ENCODE data around the gene DDX41.

Gene DDX41

DNA sequence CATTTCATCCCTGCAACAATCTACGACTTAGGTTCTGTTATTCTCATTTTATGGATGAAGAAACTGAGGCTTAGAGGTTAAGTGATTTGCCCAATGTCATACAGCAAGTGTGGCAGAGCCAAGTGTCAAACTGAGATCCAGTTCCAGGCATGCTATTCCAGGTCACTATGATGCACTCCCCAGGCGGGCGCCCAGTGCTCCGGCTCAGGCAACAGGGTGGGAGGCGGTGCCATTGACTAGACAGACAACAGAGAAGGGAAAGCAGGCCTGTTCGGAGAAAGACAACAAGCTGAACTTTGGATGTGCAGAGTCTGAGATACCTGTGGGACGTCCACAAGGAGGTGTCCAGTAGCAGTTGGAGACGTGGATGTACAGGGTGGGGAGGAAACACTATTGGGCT is 10.8 kb upstream of the DDX41 start:
- no peaks in the 10 kb centered on the region for H3K4me1 ChIP-seq (ENCODE audit: control insufficient read depth in 1 of 2, insufficient read depth in 1 of 2, low read depth in 1 of 2, low read length in 1 of 2)
- no peak overlapping the region for H3K4me3 ChIP-seq (ENCODE audit: low read depth in 1 of 2, low read length in 1 of 2)
- H3K36me3 ChIP-seq: peaks cover 98% of the 10 kb centered on the region
- no peaks in the 10 kb centered on the region for H3K27me3 ChIP-seq
- H3K9me3 ChIP-seq: no peaks in the 10 kb centered on the region
- H3K27ac ChIP-seq: no peak overlapping the region
- TF ChIP-seq, protein P1, sequence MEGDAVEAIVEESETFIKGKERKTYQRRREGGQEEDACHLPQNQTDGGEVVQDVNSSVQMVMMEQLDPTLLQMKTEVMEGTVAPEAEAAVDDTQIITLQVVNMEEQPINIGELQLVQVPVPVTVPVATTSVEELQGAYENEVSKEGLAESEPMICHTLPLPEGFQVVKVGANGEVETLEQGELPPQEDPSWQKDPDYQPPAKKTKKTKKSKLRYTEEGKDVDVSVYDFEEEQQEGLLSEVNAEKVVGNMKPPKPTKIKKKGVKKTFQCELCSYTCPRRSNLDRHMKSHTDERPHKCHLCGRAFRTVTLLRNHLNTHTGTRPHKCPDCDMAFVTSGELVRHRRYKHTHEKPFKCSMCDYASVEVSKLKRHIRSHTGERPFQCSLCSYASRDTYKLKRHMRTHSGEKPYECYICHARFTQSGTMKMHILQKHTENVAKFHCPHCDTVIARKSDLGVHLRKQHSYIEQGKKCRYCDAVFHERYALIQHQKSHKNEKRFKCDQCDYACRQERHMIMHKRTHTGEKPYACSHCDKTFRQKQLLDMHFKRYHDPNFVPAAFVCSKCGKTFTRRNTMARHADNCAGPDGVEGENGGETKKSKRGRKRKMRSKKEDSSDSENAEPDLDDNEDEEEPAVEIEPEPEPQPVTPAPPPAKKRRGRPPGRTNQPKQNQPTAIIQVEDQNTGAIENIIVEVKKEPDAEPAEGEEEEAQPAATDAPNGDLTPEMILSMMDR (IDR thresholded peaks at IDR 0.05): no peak

DNA sequence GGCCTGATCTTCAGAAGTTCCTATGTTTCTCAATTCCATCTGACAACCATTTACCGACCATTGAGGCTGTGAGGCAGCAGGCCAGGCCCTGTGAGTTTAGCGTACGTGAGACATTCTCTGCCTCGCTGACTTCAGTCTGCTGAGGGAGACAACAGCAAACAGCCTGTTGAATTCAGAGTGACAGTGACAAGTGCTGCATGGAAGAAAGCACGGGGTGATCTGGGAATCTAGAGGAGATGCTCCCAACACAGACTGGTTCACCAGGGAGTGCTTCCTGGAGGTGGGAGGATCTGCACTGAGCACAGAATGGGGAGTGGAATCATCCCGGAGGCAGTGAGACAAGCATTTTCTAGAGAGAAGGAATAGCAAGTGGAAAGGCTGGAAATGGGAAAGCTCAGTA is 10.0 kb upstream of the DDX41 start:
- no peaks in the 10 kb centered on the region for H3K27me3 ChIP-seq
- H3K9me3 ChIP-seq: no peaks in the 10 kb centered on the region
- TF ChIP-seq, protein P1 (IDR thresholded peaks at IDR 0.05): no peak
- H3K36me3 ChIP-seq: peaks cover 94% of the 10 kb centered on the region
- no peak overlapping the region for H3K4me3 ChIP-seq (ENCODE audit: low read depth in 1 of 2, low read length in 1 of 2)
- no peak overlapping the region for H3K27ac ChIP-seq
- no peaks in the 10 kb centered on the region for H3K4me1 ChIP-seq (ENCODE audit: control insufficient read depth in 1 of 2, insufficient read depth in 1 of 2, low read depth in 1 of 2, low read length in 1 of 2)

DNA sequence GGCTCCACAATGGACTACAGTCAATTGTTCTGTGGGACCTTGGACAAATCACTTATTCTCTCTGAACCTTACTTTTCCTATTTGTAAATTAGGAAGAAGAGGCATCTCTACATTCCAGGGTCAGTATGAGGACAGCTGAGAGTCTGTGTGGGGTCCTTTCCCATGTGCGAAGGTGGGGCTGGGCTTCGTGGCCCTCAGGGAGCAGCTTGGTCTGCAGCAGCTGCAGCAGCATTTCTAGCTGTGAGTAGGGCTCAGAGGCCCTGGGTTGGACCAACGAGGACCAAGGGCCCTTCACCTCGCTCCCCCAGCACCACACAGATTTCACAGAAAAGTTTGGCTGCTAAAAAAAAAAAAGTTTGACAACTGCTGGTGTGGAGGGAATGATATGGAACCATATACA is 9.4 kb upstream of the DDX41 start:
- H3K27me3 ChIP-seq: no peaks in the 10 kb centered on the region
- H3K4me1 ChIP-seq (ENCODE audit: control insufficient read depth in 1 of 2, insufficient read depth in 1 of 2, low read depth in 1 of 2, low read length in 1 of 2): no peaks in the 10 kb centered on the region
- peaks cover 94% of the 10 kb centered on the region for H3K36me3 ChIP-seq
- no peak overlapping the region for H3K4me3 ChIP-seq (ENCODE audit: low read depth in 1 of 2, low read length in 1 of 2)
- no peaks in the 10 kb centered on the region for H3K9me3 ChIP-seq
- TF ChIP-seq, protein P1 (IDR thresholded peaks at IDR 0.05): no peak
- H3K27ac ChIP-seq: no peak overlapping the region

DNA sequence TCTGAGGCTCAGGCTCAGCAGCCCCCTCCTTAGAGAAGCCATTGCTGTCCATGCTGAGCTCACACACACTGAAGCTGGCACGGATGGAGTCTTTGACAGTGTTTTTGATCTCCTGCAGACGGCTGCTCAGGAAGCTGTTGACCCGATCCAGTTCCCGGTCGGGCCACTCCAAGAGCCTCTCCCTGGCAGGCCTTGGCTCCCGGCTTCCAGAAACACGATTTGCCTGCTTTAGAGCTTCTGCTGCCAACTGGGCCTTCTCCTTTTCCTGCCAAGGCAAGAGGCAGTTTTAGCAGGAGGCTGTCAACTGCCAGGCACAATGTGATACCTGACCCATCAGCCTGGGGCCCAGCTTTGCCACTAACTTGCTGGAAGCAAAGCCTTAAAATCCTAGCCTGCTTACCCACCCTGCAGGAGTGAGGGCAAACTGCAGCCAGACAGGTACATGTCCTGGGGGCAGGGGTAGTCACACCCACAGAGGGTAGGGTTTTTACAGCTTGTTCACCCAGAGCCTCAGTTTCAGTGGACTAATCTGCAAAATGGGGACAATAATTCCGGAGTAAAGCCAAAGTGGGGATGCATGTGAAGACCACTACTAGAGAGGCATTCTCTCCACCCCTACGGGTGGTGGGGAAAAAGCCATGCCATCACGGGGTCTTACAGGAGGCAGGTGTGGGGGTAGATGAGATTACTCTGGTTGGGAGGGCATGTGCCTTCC is 8.3 kb upstream of the DDX41 start:
- H3K27ac ChIP-seq: no peak overlapping the region
- peaks cover 94% of the 10 kb centered on the region for H3K36me3 ChIP-seq
- no peaks in the 10 kb centered on the region for H3K9me3 ChIP-seq
- H3K4me3 ChIP-seq (ENCODE audit: low read depth in 1 of 2, low read length in 1 of 2): no peak overlapping the region
- H3K27me3 ChIP-seq: no peaks in the 10 kb centered on the region
- H3K4me1 ChIP-seq (ENCODE audit: control insufficient read depth in 1 of 2, insufficient read depth in 1 of 2, low read depth in 1 of 2, low read length in 1 of 2): no peaks in the 10 kb centered on the region
- TF ChIP-seq, protein P1 (IDR thresholded peaks at IDR 0.05): no peak

- no peak overlapping the region for H3K27ac ChIP-seq
- H3K4me1 ChIP-seq (ENCODE audit: control insufficient read depth in 1 of 2, insufficient read depth in 1 of 2, low read depth in 1 of 2, low read length in 1 of 2): no peaks in the 10 kb centered on the region
- H3K4me3 ChIP-seq (ENCODE audit: low read depth in 1 of 2, low read length in 1 of 2): no peak overlapping the region
- TF ChIP-seq, protein P1 (IDR thresholded peaks at IDR 0.05): no peak
- peaks cover 94% of the 10 kb centered on the region for H3K36me3 ChIP-seq
- no peaks in the 10 kb centered on the region for H3K27me3 ChIP-seq
- no peaks in the 10 kb centered on the region for H3K9me3 ChIP-seq
Observed at GRCh38 chr5:177524539-177524900, 7.8 kb upstream of the DDX41 start.

All from neutrophil (primary cell).